HG03342 (cell line): Measurements from ENCODE around the gene EFS.

Source experiments
- ATAC-seq: cut with Tn5 transposase; IDR thresholded peaks from one replicate; pipeline ENCODE4 v1.9.1; 2021; ENCODE audit warnings: mild to moderate bottlenecking, moderate library complexity; ENCODE audit not compliant: unreplicated experiment

The EFS gene

GRCh38 chr14:23359722-23360447, 5.1 kb downstream of the EFS start:
- ATAC-seq, result no peak

DNA sequence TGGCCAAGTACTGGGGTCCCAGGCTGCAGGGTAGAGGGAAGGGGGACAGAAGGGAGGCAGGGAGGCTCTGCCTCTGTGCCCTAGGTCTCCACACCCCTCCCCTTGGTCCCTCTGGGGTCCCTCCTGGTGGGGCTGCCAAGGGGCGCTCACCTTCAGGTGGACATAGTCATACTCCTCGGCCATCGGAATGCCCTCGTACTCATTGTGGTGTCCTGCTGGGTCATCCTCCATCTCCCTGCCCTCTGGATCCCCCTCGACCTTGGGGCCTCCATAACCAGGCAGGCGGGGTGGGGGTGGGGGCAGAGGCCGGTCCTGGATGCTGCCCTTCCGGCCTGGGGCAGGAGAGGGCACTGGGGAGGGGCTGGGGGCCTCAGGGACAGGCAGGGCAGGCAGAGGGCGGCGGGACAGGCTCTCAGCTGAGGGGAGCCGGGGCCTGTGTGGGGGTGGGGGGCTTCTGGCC, 5.8 kb downstream of the EFS start:
- no peak for ATAC-seq

- no peak for ATAC-seq
Observed at GRCh38 chr14:23358553-23359166, 6.3 kb downstream of the EFS start.

- ATAC-seq, result no peak
Observed at GRCh38 chr14:23358042-23358441, 6.9 kb downstream of the EFS start.

DNA sequence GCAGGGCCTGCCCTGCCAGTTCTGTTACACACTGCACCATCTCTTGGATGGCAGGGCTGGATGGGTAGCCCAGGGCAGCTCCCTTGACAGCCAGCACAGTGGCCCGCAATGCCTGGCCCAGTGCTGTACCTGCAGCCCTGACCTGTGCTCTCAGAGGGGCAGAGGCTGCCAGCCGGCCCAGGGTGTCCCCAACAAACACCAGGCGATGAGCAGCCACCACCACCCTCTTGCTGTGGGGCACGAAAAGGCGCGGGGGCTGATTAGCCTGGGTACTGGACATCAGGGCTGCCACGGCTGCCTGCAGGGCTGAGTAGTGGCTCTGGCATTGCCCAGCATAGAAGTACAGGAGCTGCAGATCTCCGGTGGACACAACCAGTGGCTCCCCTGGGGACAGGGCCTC, 7.7 kb downstream of the EFS start:
- ATAC-seq, result no peak

DNA sequence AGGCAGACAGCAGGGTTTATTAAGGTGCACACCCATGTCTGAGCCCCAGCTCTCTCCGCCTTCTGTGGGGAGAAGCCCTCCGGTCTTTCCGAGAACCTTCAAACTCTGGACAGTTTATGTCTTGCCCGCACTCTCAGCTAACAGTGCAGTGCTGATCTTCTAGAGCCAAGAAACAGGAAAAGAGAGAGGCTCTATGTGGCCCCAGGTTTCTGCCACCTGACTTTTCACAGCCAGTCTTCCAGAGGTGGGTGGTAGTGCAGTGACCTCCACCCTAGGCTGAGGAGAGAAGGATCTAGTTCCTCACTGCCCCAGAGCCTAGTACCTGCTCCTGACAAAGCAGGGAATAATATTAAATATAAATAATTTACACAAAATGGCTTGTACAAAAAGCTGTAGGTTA, 8.3 kb downstream of the EFS start:
- ATAC-seq, result no peak

GRCh38 chr14:23355871-23356435, 9.0 kb downstream of the EFS start:
- no peak for ATAC-seq

GRCh38 chr14:23354990-23355389, 10.0 kb downstream of the EFS start:
- ATAC-seq, result no peak

GRCh38 chr14:23353433-23353780, 11.6 kb downstream of the EFS start:
- ATAC-seq, result no peak

DNA sequence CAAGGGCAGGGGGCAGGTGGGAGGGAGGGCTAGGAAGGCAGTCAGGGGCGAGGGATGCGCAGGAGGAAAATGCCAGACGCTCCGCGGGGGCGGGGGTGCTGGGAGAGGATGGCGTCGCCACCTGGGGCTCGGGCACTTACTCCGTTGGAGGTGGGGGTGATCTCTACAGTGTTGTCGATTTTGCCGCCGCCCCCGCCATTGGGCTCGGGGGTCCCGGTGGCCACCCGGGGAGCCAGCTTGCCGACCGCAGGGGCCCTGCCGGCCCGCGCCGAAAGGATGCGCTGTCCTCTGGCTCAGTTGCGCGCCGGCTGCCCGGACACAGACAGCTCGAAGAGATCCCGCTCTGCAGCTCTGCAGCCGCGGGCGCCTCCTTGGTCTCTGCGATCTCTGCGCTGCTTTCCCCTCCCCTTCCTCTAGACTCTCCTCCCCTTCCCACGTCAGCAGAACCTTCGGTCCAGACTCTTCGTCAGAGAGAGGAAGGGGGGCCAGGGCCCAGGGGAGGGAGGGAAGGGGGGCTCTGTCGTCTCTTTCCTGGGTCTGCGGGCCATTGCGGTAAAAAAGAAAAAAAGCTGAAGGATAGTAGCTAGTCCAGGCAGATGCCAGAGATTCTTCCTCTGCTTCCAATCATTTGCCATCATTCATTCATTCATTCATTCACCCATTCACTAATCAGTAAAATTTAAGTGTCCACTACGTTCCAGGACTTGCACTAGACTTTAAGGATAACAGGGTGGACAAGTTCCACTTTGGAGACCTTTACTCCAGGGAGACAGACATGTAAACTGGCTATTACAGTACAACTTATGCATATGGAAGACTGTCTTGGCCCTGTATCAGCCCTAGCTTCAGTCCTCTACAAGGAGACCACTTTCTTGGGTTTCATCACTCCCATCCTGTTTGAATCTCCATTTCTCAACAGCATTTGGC, 12.2 kb downstream of the EFS start, which contains the start of gene SLC22A17:
Gene SLC22A17, minus strand, starts transcription at position 382 of the 927 bp plus-strand sequence.
- ATAC-seq, result no peak

DNA sequence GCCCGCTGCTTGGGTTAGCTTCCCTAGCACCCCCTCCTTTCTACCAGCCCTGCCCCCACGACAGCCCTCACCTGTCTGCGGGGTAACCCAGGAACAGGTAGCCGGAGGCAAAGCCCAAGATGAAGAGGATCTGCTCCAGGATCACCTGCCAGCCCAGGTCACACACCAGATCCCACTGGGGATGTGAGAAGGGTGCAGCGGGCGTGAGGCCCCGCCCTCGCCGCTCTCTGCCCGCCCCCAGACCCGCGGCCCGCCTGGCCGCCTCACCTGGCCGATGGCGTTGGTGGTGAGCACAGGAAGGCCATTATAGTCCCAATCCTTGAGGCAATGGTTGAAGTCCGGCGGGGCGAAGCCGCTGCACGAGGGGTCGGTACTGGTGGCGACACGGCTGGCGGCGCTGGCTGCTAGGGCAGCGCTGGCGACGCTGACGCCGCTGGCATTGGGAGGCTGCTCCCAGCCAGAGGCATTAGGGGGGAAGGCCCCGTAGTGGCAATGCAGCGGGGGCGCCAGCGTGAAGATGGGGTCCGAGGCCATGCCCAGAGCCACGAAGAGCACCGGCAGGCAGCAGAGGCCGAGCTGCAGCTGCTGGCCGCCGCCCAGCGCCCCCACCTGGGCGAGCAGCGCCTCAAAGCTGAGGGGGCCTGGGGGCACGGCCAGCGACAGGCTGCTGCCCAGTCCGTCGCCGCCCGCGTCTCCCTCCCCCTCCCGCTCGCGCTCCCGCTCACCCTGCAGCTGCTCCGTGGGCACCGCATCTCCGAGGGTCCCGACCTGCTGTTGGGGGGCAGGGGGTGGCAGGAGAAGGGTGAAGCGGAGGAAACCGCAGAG, 13.1 kb downstream of the EFS start:
- no peak for ATAC-seq

GRCh38 chr14:23349156-23349845, 15.7 kb downstream of the EFS start:
- ATAC-seq, result no peak

- ATAC-seq, result no peak
Observed at GRCh38 chr14:23348297-23348655, 16.7 kb downstream of the EFS start.

DNA sequence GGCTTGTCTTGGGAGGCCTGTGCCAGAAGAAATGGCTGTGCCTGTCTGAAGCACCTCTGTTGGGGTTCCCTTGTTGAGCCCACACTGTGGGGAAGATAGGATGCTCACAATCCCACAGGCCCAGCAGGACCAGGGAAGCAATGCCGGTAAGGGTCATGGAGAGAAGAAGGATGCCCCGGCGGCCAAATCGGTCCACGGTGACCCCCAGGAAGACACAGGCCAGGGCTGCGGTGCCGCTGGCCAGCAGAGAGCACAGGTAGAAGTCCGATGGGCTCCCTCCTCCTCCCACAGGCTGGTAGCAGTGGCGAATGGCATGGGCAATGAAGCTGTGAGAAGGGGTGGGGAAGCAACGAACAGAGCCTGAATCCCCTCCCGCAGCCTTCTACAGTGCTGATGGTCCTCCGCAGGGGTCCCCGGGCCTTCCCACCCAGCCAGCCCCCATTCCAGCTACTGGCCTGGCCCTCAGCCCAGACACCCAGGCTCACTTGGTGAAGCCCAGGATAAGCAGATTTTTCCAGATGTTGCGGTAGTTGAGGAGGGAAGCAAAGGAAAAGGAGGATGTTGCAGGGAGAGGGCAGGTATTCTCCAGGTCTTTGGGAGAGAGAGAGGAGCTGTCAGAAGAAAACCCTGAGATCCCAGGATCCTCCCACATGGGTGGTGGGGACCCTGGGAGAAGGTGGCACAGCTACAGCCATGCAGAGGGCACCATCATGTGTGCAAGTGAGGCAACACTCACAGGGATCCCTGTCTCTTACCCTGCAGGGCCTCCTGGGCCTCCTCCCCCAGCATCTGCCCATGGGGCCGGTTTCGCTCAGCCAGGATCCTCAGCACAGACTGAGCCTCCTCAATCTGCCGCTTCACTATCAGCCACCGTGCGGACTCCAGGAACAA, 17.3 kb downstream of the EFS start:
- no peak for ATAC-seq

DNA sequence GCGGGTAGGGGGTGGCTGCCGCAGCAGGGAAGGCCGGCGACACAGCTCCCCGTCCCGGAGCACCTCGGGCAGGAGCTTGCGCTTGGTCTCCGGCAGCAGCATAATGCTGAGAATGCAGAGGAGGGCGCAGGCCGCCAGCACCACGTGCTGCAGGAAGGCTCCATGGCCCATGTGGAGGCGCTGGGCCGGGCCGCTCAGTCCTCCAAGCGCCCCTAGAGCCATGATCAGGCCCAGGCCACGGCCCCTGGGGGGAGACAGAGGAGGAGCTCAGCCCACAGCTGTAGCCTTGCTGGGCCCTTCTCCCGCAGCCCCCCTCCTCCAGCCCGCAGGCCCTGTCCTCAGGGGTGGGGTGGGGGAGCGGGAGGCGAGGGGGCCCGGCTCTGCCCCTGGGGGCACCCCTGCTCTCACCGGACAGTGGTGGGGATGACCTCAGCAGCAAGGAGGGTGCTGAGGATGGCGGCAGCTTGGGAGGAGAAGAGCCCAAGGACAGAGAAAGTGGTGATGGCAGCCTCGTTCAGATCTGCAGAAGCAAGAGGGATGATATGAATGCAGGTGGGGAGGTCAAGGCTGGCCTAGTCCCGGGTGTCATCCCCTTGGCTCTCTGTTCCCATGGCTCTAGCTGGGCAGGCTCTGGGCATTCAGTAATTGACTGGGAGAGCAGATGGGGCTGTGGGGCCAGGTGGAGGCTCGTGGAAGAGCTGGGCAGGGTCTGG, 18.1 kb downstream of the EFS start:
- no peak for ATAC-seq

DNA sequence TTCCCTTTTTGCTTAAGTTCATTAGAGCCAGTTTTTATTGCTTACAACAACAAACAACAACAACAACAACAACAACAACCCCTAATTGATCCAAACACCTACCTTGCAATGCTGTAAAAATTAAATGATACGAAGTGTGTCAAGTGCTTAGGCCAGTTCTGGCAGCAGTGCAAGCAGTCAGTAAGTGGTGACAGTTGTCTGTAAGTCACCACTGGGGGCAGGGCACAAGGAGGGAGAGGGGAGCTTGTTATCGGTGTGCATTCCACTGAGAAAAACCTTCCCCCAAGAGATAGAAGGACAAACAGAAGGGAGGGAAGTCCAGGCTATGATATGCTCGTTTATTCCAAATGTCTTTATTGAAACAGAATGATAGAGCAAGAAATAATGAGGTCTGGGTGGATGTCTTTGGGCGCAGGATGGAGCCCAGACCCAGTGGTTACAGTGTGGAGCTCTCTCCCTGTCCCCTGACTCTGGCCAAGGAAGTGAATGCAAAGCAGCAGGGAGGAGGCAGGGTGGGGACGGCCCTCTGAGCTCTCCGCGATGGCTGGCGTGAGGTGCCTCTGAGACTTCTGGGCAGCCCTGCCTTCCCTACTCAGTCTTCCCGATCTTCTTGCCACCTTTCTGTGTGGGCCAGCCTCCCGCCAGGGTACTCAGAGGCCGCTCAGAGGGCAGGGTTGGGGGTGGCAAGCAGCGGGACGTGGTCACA, 18.8 kb downstream of the EFS start:
- no peak for ATAC-seq

DNA sequence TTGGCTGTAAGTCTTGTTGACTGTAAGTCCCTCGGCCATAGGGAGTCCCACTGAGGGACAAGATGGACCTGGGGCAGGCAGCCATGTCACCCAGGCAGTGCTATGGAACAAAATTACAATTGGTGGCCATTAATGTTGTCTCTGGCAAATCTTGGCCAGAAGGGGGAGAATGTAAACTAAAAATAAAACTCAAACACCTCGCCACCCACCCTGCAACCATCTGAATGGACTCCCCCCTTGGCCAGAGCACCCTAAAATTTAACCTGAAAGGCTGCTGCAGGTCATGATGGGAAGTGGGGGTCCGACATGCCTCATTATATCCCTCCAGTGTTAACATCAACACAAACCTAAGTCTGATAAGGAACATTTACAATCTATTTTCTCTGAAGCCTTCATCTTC, 20.5 kb downstream of the EFS start:
- no peak for ATAC-seq
